Neuronal stem cell (in vitro differentiated cells): ENCODE measurements around the gene JPH3.
A peak's percentile ranks its signal among the peaks of the same experiment; 100 is the strongest.

Source experiments
- DNase-seq: peaks from one replicate; pipeline ENCODE4 v3.0.0-alpha.2; 2013; ENCODE audit warnings: low spot score
- H2AFZ ChIP-seq: one replicate; pipeline ENCODE4 v1.6.1; 2013; ENCODE audit warnings: mild to moderate bottlenecking, low read length, inconsistent platforms
- H2AK5ac ChIP-seq: 2 replicates; pipeline ENCODE4 v1.6.1; 2013; ENCODE audit warnings: low read depth, mild to moderate bottlenecking, inconsistent platforms, low read length, moderate library complexity, mixed read lengths
- H2BK120ac ChIP-seq: 2 replicates; pipeline ENCODE4 v1.6.1; 2013; ENCODE audit warnings: low read depth, mild to moderate bottlenecking, inconsistent platforms, low read length, moderate library complexity, mixed read lengths
- H2BK12ac ChIP-seq: one replicate; pipeline ENCODE4 v1.6.1; 2013; ENCODE audit warnings: low read length, inconsistent platforms
- H2BK15ac ChIP-seq: 2 replicates; pipeline ENCODE4 v1.6.1; 2013; ENCODE audit warnings: mild to moderate bottlenecking, low read length, inconsistent platforms, mixed read lengths
- H2BK5ac ChIP-seq: one replicate; pipeline ENCODE4 v1.6.1; 2013; ENCODE audit warnings: inconsistent platforms, mild to moderate bottlenecking, low read length, moderate library complexity
- H3K14ac ChIP-seq: one replicate; pipeline ENCODE4 v1.6.1; 2013; ENCODE audit warnings: low read length, inconsistent platforms
- H3K18ac ChIP-seq: 2 replicates; pipeline ENCODE4 v1.6.1; 2013; ENCODE audit warnings: low read length, inconsistent platforms
- H3K23ac ChIP-seq: 2 replicates; pipeline ENCODE4 v1.6.1; 2013; ENCODE audit warnings: low read depth, mild to moderate bottlenecking, mixed read lengths, low read length, inconsistent platforms; ENCODE audit not compliant: poor library complexity
- H3K27ac ChIP-seq: replicated peaks from 3 replicates; pipeline ENCODE4 v1.5.1; 2013; ENCODE audit warnings: low read length, inconsistent platforms
- H3K27me3 ChIP-seq, 3 experiments: 2 replicates each; pipeline ENCODE4 v1.6.1; 2013; ENCODE audit warnings: low read length in 3 of 3, mild to moderate bottlenecking in 2 of 3, inconsistent platforms in 1 of 3, low read depth in 1 of 3, mixed read lengths in 1 of 3, moderate library complexity in 1 of 3; ENCODE audit not compliant: control insufficient read depth in 3 of 3, insufficient read depth in 3 of 3
- H3K36me3 ChIP-seq, 2 donors: replicated peaks in 1 of 2; 2 replicates each; pipeline ENCODE4 v1.6.1; 2013; ENCODE audit warnings: low read length in 2 of 2; ENCODE audit not compliant: control insufficient read depth in 2 of 2, insufficient read depth in 2 of 2
- H3K4ac ChIP-seq: 2 replicates; pipeline ENCODE4 v1.6.1; 2013; ENCODE audit warnings: inconsistent platforms, mild to moderate bottlenecking, low read length, moderate library complexity
- H3K4me1 ChIP-seq, 2 donors: 1 replicate in 1 of 2; 2 replicates in 1 of 2; pipeline ENCODE4 v1.6.1; 2013; ENCODE audit warnings: low read length in 2 of 2, low read depth in 1 of 2; ENCODE audit not compliant: control insufficient read depth in 2 of 2, insufficient read depth in 1 of 2
- H3K4me2 ChIP-seq: one replicate; pipeline ENCODE4 v1.6.1; 2013; ENCODE audit warnings: mild to moderate bottlenecking, low read length, inconsistent platforms; ENCODE audit not compliant: insufficient read depth, poor library complexity, severe bottlenecking
- H3K4me3 ChIP-seq, 2 donors: 2 replicates each; pipeline ENCODE4 v1.5.1; 2013; ENCODE audit warnings: low read length in 2 of 2, mild to moderate bottlenecking in 2 of 2, inconsistent platforms in 1 of 2, moderate library complexity in 1 of 2
- H3K79me1 ChIP-seq: one replicate; pipeline ENCODE4 v1.6.1; 2013; ENCODE audit warnings: low read depth, mild to moderate bottlenecking, inconsistent platforms, low read length, moderate library complexity
- H3K9ac ChIP-seq: one replicate; pipeline ENCODE4 v1.6.1; 2013; ENCODE audit warnings: mild to moderate bottlenecking, low read depth, low read length, inconsistent platforms; ENCODE audit not compliant: poor library complexity
- H3K9me3 ChIP-seq, 2 donors: replicated peaks in 1 of 2; 2 replicates each; pipeline versions ENCODE3 to v1.6.1; 2013; ENCODE audit warnings: low read length in 2 of 2, mild to moderate bottlenecking in 2 of 2, inconsistent platforms in 1 of 2, low read depth in 1 of 2, mixed read lengths in 1 of 2, moderate library complexity in 1 of 2; ENCODE audit not compliant: control insufficient read depth in 2 of 2, insufficient read depth in 1 of 2
- H4K8ac ChIP-seq: one replicate; pipeline ENCODE4 v1.6.1; 2013; ENCODE audit warnings: low read depth, mild to moderate bottlenecking, inconsistent platforms, low read length, moderate library complexity
- H4K91ac ChIP-seq: one replicate; pipeline ENCODE4 v1.6.1; 2013; ENCODE audit warnings: low read length, low read depth, mild to moderate bottlenecking, inconsistent platforms; ENCODE audit not compliant: poor library complexity
- WGBS, 2 donors: extraction: QIAGEN DNeasy Blood & Tissue Kit; methylation state at CpG; one replicate each; pipeline ENCODE4 v1.1.7; 2013; ENCODE audit warnings: missing lambda C conversion rate in 2 of 2, mixed read lengths in 1 of 2; ENCODE audit not compliant: insufficient read length in 2 of 2, insufficient replicate concordance in 1 of 2; ENCODE audit errors: extremely low coverage in 2 of 2; 5-methylcytosine and 5-hydroxymethylcytosine counted together

The JPH3 gene

DNA sequence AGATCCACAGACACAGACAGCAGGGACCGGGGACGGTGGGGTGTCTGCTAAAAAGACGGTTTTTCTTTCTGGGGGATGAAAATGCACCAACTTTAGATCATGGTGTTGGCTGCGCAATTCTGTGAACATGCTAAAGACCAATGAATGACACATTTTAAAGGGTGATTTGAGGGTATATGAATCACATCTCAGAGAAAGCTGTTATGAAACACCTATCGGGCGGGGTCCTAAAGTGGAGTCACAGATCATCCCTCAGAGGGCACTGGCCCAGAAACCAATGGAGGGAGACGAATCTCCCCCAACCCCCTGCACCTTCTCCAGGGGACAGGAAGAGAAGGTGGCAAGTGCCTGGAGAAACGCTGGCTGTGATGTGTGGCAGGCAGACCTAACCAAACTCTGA, 137.5 kb downstream of the JPH3 start:
- peaks cover 0 to under 1% of the 10 kb centered on the region in 2 donors for H3K9me3 ChIP-seq
- no peak overlapping the region for H2BK5ac ChIP-seq
- no peak overlapping the region for H3K4ac ChIP-seq
- peaks cover 0 to 1% of the 10 kb centered on the region in 2 donors for H3K4me1 ChIP-seq
- H3K27ac ChIP-seq, result no peak overlapping the region
- no peak overlapping the region for H3K4me2 ChIP-seq
- H3K14ac ChIP-seq, result no peak overlapping the region
- no peak overlapping the region for H2BK120ac ChIP-seq
- peaks cover 2% of the 10 kb centered on the region for H3K79me1 ChIP-seq
- H3K27me3 ChIP-seq, result no peaks in the 10 kb centered on the region
- no peak overlapping the region for H3K9ac ChIP-seq
- no peak overlapping the region for H2BK12ac ChIP-seq
- no peak overlapping the region for H3K4me3 ChIP-seq
- no peak for DNase-seq
- H2BK15ac ChIP-seq, result no peak overlapping the region
- H3K36me3 ChIP-seq, result peaks cover 17 to 59% of the 10 kb centered on the region in 2 donors
- H2AK5ac ChIP-seq, result no peak overlapping the region
- H3K18ac ChIP-seq, result no peak overlapping the region
- H4K91ac ChIP-seq, result no peak overlapping the region
- no peak overlapping the region for H4K8ac ChIP-seq
- no CpG with 5 or more reads among the region's 8 CpGs for WGBS, 2 donors
- no peak overlapping the region for H3K23ac ChIP-seq
- no peak overlapping the region for H2AFZ ChIP-seq

DNA sequence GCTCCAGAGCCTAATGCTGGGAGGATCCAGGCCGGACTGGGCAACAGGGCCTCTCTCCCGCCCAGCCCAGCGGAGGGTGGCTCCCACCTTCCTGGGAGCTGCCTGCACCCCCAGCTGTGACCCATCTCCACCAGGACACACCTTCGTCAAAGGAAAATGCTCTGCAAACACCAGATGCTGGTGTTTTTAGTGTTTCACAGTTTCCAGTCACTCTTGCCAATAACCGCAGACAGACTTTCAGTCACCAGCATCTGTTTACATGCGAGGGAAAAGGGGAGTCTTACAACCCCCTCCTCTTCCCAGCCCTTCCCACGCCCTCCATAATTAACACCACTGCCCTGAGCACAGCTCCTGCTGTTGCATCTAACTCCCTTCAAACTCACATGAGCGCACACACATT, 138.1 kb downstream of the JPH3 start:
- DNase-seq, result no peak
- no CpG with 5 or more reads among the region's 8 CpGs for WGBS, 2 donors

DNA sequence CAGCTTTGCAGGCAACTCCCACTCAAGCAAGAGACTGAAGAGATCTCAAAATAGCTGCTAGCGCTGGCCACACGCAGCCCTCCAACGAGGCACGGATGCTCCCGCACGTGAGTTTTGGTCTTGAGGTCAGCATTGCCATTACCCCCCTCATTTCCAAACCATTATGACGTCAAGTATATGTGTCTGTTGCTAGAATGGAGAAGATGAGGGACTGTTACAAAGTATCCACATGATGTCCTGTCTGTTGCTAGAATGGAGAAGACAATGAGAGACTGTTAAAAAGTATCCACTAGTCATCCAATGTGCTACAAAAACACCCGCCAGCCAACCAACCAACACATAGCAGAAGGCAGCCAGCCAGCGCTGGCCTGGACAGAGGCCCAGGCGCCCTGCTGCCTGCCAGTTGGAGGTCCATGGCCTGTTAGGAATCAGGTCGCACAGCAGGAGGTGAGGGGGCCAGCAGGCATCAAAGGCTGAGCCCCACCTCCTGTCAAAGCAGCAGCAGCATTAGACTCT, 138.7 kb downstream of the JPH3 start:
- Histone ChIP-seq H2BK15ac (no peak overlapping the region), H3K4me3 (no peak overlapping the region), H3K4me1 (peaks cover 0 to 1% of the 10 kb centered on the region in 2 donors), H3K27me3 (no peaks in the 10 kb centered on the region), H4K91ac (no peak overlapping the region), H2BK5ac (no peak overlapping the region), H3K18ac (no peak overlapping the region), H3K14ac (no peak overlapping the region), H3K36me3 (peaks cover 20 to 68% of the 10 kb centered on the region in 2 donors), H3K79me1 (peaks cover 2% of the 10 kb centered on the region), H3K4ac (no peak overlapping the region), H3K23ac (no peak overlapping the region), H4K8ac (no peak overlapping the region), H3K9me3 (peaks cover 0 to 1% of the 10 kb centered on the region in 2 donors), H3K27ac (no peak overlapping the region), H3K9ac (no peak overlapping the region), H2BK120ac (no peak overlapping the region), H2AK5ac (no peak overlapping the region), H2AFZ (no peak overlapping the region), H3K4me2 (no peak overlapping the region), H2BK12ac (no peak overlapping the region)
- no peak for DNase-seq
- WGBS, 2 donors, result no CpG with 5 or more reads among the region's 11 CpGs

More for the DNA sequence above, 138.1 kb downstream of the JPH3 start:
- Histone ChIP-seq H3K4ac (no peak overlapping the region), H2AFZ (no peak overlapping the region), H2BK120ac (no peak overlapping the region), H2AK5ac (no peak overlapping the region), H3K36me3 (peaks cover 18 to 65% of the 10 kb centered on the region in 2 donors), H3K4me2 (no peak overlapping the region), H3K9me3 (peaks cover 0 to 1% of the 10 kb centered on the region in 2 donors), H3K14ac (no peak overlapping the region), H2BK15ac (no peak overlapping the region), H3K4me3 (peak overlapping the region in 1 of 2 donors; percentile 53), H3K4me1 (peaks cover 0 to 1% of the 10 kb centered on the region in 2 donors), H3K9ac (no peak overlapping the region), H3K79me1 (peaks cover 2% of the 10 kb centered on the region), H4K91ac (no peak overlapping the region), H3K18ac (no peak overlapping the region), H4K8ac (no peak overlapping the region), H3K27me3 (no peaks in the 10 kb centered on the region), H3K23ac (no peak overlapping the region), H2BK12ac (no peak overlapping the region), H2BK5ac (no peak overlapping the region), H3K27ac (no peak overlapping the region)

DNA sequence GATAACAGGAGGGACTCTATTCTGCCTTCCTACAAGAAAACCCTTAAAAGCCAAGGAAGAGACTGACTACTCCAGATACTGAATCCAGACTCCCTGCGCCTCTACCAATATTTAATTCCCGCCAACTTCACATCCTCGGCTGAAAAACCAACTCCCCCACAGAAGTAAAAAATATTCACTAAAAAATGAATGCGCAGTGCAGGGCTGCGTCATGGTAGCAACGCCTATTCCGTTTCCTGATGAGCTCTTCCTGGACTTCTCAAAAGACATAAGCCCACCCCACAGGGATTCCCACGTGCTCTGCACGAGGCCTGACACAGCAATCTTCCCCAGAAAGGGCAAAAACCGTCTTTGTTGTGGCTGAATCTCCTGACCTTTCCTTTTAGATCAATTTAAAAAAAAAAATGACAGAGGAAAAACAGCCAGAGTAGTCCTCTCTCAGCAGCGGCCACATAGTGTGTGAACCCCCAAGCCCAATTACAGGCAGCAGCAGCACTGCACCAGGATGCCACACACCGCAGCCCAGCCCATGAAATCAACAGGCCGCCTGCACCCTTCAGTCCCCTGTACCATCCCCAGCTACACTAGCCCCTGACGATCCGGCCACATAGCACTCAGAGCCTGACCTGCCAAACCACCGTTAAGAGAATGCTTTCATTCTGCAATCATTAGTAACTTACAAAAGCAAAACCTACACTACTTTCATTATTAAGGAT, 139.6 kb downstream of the JPH3 start:
- Histone ChIP-seq H3K27me3 (no peaks in the 10 kb centered on the region), H3K9me3 (peaks cover 0 to 1% of the 10 kb centered on the region in 2 donors)

More for the DNA sequence above, 139.6 kb downstream of the JPH3 start:
- Histone ChIP-seq H2BK5ac (no peak overlapping the region), H4K8ac (no peak overlapping the region), H2AK5ac (no peak overlapping the region), H2BK12ac (no peak overlapping the region), H2BK15ac (no peak overlapping the region), H2BK120ac (no peak overlapping the region), H3K14ac (no peak overlapping the region), H3K4me2 (no peak overlapping the region), H3K4me1 (peaks cover 0 to 1% of the 10 kb centered on the region in 2 donors), H3K4ac (no peak overlapping the region), H3K36me3 (peaks cover 23 to 70% of the 10 kb centered on the region in 2 donors), H4K91ac (no peak overlapping the region), H2AFZ (no peak overlapping the region), H3K79me1 (peaks cover 2% of the 10 kb centered on the region), H3K23ac (no peak overlapping the region), H3K4me3 (no peak overlapping the region), H3K18ac (no peak overlapping the region), H3K9ac (no peak overlapping the region), H3K27ac (no peak overlapping the region)
- no peak for DNase-seq
- WGBS, 2 donors, result 100% methylated on average over 1 of the region's 16 CpGs; no CpG with 5 or more reads in 1 of the 2 donors
